Heart right ventricle (tissue), 16 donors: Measurements from ENCODE around the gene SLC35E1. TPM values are rescaled to one million over a fixed set of nuclear protein-coding genes. Genes with fewer than 3 reads are reported as not detected.

Source experiments
- ATAC-seq, 8 donors: fragments of 200-7000 bp; cut with Tn5 transposase; one replicate each; pipeline ENCODE4 v1.9.1; 2020; ENCODE audit warnings: mild to moderate bottlenecking in 8 of 8, moderate library complexity in 8 of 8, moderate number of reproducible peaks in 1 of 8
- DNase-seq, 2 donors: peaks; one replicate each; pipeline ENCODE4 v3.0.0-alpha.2; 2020
- H3K27ac ChIP-seq, 10 donors: fragments of 200-600 bp; sonication (generic) in 2 of 10; one replicate each; pipeline versions ENCODE4 v1.5.0 to v1.8.0; 2020 to 2022; ENCODE audit warnings: mild to moderate bottlenecking in 3 of 10
- H3K27me3 ChIP-seq, 7 donors: fragments of 200-600 bp; one replicate each; pipeline ENCODE4 v1.8.0; 2021 to 2022; ENCODE audit warnings: mild to moderate bottlenecking in 2 of 7
- H3K36me3 ChIP-seq, 9 donors: fragments of 200-600 bp; sonication (generic) in 1 of 9; one replicate each; pipeline versions ENCODE4 v1.5.0 to v1.8.0; 2020 to 2022; ENCODE audit warnings: mild to moderate bottlenecking in 2 of 9
- H3K4me1 ChIP-seq, 9 donors: fragments of 200-600 bp; sonication (generic) in 1 of 9; one replicate each; pipeline versions ENCODE4 v1.5.0 to v1.8.0; 2020 to 2022; ENCODE audit warnings: mild to moderate bottlenecking in 4 of 9
- H3K4me3 ChIP-seq, 10 donors: fragments of 200-600 bp; sonication (generic) in 2 of 10; one replicate each; pipeline versions ENCODE4 v1.5.0 to v1.8.0; 2020 to 2022; ENCODE audit warnings: mild to moderate bottlenecking in 7 of 10, moderate library complexity in 2 of 10
- H3K9me3 ChIP-seq, 11 donors: fragments of 200-600 bp in 10 of 11; sonication (generic) in 2 of 11; one replicate each; pipeline versions ENCODE4 v1.5.0 to v1.8.0; 2013 to 2022; ENCODE audit warnings: mild to moderate bottlenecking in 2 of 11, control low read depth in 1 of 11, moderate library complexity in 1 of 11
- WGBS, 2 donors: extraction: QIAGEN DNeasy Blood & Tissue Kit; methylation state at CpG; one replicate each; pipeline ENCODE4 v1.1.7; 2013; ENCODE audit warnings: inconsistent platforms in 1 of 2; 5-methylcytosine and 5-hydroxymethylcytosine counted together
- intact Hi-C, 10 donors: fragments of 100-400 bp; cut with DNase I; formaldehyde crosslinking; loops; one replicate each; pipeline versions ENCODE4 v1.11.1 to v1.14.2; 2022
- polyA plus RNA-seq, 2 donors: library from polyadenylated mRNA; stranded (reverse); fragments of 200-250 nt; gene quantifications; one replicate each; pipeline ENCODE4 v1.2.3, GENCODE V29; 2013
- total RNA-seq, 10 donors: library from RNA; stranded (reverse); fragmentation: NEBNext Ultra II Directional in 3 of 10; extraction: Animal tissue kit (Norgen Biotek cat#: 25700) in 3 of 10; gene quantifications; one replicate each; pipeline versions ENCODE4 v1.2.1 to v1.2.4, GENCODE V29; 2021 to 2023
- TF ChIP-seq, protein P1 (sequence below), 9 donors: fragments of 200-600 bp; sonication (generic) in 2 of 9; IDR thresholded peaks; one replicate each; pipeline versions ENCODE4 v1.5.0 to v1.8.0; 2021 to 2022; ENCODE audit warnings: antibody characterized with exemption in 9 of 9, mild to moderate bottlenecking in 5 of 9, moderate library complexity in 1 of 9
- donor health status: Arrhythmogenic right ventricular cardiomyopathy.
- donor health status: ischemic (EF 13 %, LVEDD 7.1; RV severe dilation, severe dysfunction).
- donor health status: healthy with polysubstance abuse.
- donor health status: DM: no; HTN: yes; CAD: no.
- donor health status: DM: no; HTN: no; CAD: no.
- donor health status: ischemic (EF 25% LVEDD 6.9; RV normal size, moderate dysfunction).
- donor health status: ischemic (EF 25% LVEDD 5.7; RV mildly dilated, moderate dysfunction).
- donor health status: healthy.
- donor health status: DM: yes; HTN: yes; CAD: no.
- donor health status: Ischemic cardiomyopathy.
- donor health status: ischemic (EF 35%, LVEDD 5.7; RV mildly dilated, moderate dysfunction).
- donor health status: nonischemic (EF 11% LVEDD 7.7; RV severe dilation, severe dysfunction).
- donor health status: DM: yes; HTN: yes; CAD: no.
- donor health status: PGD.
- donor health status: ischemic (EF 29% LVEDD 5.4; RV normal size, mild dysfunction).
- donor health status: nonischemic (EF 23%, LVEDD 6.1; RV moderate dilation, normal function).

The SLC35E1 gene
- total and polyA plus RNA-seq, 12 donors: 20.8 to 29.0 (median 23.6) TPM

DNA sequence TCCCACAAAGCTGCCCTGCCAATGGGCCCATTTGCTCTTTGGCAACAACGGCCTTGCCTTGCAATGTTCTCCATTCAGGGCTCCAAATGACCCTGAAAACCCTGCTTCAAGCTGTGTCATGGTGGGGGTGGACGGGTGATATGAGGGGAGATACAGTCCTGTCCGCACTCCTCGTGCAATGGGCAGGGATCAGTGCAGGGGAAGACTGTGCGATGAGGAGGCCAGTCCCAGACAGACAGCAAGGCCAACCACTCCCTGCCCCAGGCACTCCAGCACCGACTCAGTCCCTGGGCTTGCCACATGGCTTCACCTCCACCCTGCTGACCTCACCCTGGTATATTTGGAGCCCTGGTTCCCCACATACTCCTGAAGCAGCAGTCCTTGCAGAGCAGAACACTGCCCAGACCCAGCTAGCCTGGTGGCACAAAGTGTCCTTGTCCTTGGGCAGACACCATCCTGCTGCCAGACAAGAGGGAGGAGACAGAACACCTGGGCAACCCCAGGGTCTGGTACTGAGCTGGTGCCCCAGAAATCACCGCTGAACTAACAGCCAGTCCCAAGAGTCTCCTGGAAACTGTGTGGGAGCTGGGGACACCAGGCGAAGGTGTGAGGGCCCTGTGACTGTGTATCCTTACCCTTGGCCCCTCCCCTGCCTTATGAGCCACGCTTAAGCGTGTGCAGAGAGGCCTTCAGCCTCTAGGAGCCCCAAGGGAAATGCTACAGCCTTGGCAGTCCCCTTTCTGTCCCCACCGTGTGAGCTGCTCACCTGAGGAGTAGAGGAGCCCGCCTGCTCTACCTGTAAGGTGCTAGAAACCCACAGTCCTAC lies 9.1 kb upstream of the SLC35E1 start:
- no peaks in the 10 kb centered on the region for H3K27me3 ChIP-seq
- no peak overlapping the region for H3K4me3 ChIP-seq
- intact Hi-C loops: no loop called here
- no peaks in the 10 kb centered on the region for H3K9me3 ChIP-seq
- peak in 1 of 2 donors; percentile 44 for DNase-seq
- H3K27ac ChIP-seq: peak overlapping the region in 8 of 10 donors; percentile 5 to 68 (median 48)
- peak in 7 of 8 donors; percentile 13 to 77 (median 65) for ATAC-seq
- peaks cover 0 to 36% (median 9%) of the 10 kb centered on the region in 9 donors for H3K36me3 ChIP-seq
- H3K4me1 ChIP-seq: peaks cover 33 to 80% (median 62%) of the 10 kb centered on the region in 9 donors
- TF ChIP-seq, protein P1, sequence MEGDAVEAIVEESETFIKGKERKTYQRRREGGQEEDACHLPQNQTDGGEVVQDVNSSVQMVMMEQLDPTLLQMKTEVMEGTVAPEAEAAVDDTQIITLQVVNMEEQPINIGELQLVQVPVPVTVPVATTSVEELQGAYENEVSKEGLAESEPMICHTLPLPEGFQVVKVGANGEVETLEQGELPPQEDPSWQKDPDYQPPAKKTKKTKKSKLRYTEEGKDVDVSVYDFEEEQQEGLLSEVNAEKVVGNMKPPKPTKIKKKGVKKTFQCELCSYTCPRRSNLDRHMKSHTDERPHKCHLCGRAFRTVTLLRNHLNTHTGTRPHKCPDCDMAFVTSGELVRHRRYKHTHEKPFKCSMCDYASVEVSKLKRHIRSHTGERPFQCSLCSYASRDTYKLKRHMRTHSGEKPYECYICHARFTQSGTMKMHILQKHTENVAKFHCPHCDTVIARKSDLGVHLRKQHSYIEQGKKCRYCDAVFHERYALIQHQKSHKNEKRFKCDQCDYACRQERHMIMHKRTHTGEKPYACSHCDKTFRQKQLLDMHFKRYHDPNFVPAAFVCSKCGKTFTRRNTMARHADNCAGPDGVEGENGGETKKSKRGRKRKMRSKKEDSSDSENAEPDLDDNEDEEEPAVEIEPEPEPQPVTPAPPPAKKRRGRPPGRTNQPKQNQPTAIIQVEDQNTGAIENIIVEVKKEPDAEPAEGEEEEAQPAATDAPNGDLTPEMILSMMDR (IDR thresholded peaks at IDR 0.05): no peak
- 69 to 74% methylated on average over 12 of the region's 12 CpGs for WGBS, 2 donors

DNA sequence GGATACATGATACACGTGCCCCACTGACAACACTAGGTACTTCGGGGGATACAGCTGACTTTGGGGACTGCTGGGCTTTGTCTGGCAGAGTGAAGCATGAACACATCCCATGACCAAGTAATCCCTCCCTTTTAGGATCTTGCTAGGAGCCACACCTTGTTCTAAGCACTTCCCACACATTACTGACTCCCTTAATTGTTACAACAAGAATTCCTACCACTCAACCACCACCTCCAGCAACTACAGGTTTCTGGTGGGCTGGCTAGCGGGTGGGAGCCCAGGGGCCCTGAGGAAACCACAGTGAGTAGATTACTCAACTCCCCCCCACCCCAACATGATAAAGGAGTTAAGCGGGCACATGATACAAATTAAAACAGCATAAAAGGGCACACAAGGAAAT lies 7.2 kb upstream of the SLC35E1 start:
- peaks cover 29 to 71% (median 52%) of the 10 kb centered on the region in 9 donors for H3K4me1 ChIP-seq
- no peaks in the 10 kb centered on the region for H3K9me3 ChIP-seq
- ATAC-seq (no peak), DNase-seq (no peak)
- H3K36me3 ChIP-seq: peaks cover 0 to 55% (median 26%) of the 10 kb centered on the region in 9 donors
- TF ChIP-seq, protein P1 (IDR thresholded peaks at IDR 0.05): no peak
- no peaks in the 10 kb centered on the region for H3K27me3 ChIP-seq
- intact Hi-C loops: loop anchor here in 5 of 10 donors (10.0 kb wide), 1 partner anchor 45 kb away; the partner anchor contains the start of gene MED26 (in 5 of the 5)
- 80 to 86% methylated on average over 4 of the region's 4 CpGs for WGBS, 2 donors
- no peak overlapping the region for H3K4me3 ChIP-seq
- no peak overlapping the region for H3K27ac ChIP-seq

DNA sequence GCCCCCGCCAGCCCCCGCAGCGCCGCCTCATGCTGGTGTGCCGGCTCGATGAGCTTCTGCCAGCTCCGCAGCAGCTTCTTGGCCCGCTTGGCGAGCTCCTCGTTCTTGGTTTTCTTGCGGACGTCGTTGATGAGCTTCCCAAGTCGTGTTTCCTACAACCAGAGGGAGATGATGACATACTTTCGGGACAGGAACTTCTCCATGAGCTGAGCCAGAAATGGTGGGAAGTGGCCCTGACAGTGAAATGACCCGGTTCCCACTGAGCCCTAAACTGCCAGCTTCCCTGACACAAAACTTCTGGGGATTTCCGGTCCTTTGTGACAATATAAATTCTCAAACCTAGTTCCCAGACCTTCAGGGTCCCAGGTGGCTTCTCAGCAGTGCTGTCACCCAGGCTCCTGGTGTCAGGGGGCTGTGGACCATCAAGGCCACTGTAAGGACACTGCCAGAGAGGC lies 5.3 kb upstream of the SLC35E1 start:
- H3K4me3 ChIP-seq: no peak overlapping the region
- no peaks in the 10 kb centered on the region for H3K9me3 ChIP-seq
- no peak for ATAC-seq
- WGBS, 2 donors: 62 to 72% methylated on average over 13 to 17 of the region's 17 CpGs
- DNase-seq: no peak
- no peaks in the 10 kb centered on the region for H3K27me3 ChIP-seq
- peaks cover 0 to 62% (median 26%) of the 10 kb centered on the region in 9 donors for H3K36me3 ChIP-seq
- H3K4me1 ChIP-seq: peaks cover 25 to 70% (median 50%) of the 10 kb centered on the region in 9 donors
- intact Hi-C loops: loop anchor here in 5 of 10 donors (10.0 kb wide), 1 partner anchor 47 kb away; the partner anchor contains the start of gene MED26 (in 5 of the 5)
- TF ChIP-seq, protein P1 (IDR thresholded peaks at IDR 0.05): no peak
- peak overlapping the region in 7 of 10 donors; percentile 30 to 82 (median 44) for H3K27ac ChIP-seq

DNA sequence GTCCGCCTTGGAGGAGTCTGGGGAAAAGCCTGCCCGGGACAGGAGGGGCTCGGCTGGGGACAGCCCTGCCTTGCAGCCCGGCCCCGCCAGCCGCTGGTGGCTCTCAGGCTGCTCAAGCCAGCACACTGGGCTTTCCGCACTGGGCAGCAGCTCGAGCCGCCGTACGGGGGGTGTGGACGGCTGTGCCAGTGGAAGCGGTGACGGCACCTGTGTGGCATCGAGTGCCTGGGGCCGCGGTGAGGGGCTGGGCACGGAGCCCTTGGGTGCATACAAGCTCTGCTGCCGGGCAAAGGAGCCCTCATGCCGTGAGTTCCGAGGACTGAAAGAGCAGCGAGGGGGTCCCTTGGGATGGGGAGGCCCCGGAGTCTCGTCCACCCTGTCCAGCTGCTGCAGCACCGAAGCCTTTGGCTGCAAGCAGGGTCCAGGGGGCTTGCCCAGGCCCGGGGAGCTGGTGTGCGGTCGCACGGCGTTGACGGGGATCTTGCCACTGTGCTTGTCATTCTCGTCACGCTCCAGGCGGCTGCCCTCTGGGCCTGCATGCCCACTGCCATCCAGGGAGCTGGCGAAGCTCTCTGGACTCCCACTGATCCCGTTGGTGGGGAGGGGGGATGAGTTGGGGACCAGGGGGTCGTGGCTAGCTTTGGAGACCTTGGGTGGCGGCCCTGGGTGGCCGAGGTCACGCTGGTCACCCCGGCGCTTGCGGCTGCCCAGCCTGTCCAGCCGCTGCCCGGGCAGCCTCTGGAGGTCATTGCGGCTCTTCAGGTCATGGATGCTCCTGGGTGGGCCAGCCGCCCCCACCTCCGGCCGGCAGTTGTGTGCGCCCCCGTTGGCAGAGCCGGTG lies 4.7 kb upstream of the SLC35E1 start:
- H3K4me3 ChIP-seq: no peak overlapping the region
- intact Hi-C loops: loop anchor here in 5 of 10 donors (10.0 kb wide), 1 partner anchor 48 kb away; the partner anchor contains the start of gene MED26 (in 5 of the 5)
- ATAC-seq (no peak), DNase-seq (no peak)
- H3K9me3 ChIP-seq: no peaks in the 10 kb centered on the region
- TF ChIP-seq, protein P1 (IDR thresholded peaks at IDR 0.05): no peak
- 87 to 88% methylated on average over 52 of the region's 52 CpGs for WGBS, 2 donors
- peaks cover 18 to 63% (median 43%) of the 10 kb centered on the region in 9 donors for H3K4me1 ChIP-seq
- H3K27ac ChIP-seq: peak overlapping the region in 6 of 10 donors; percentile 30 to 82 (median 41)
- H3K27me3 ChIP-seq: no peaks in the 10 kb centered on the region
- H3K36me3 ChIP-seq: peaks cover 0 to 62% (median 26%) of the 10 kb centered on the region in 9 donors
